HCT116 (cell line): ENCODE data around the gene COL12A1. TPM values are rescaled to one million over a fixed set of nuclear protein-coding genes. Genes with fewer than 3 reads are reported as not detected.

Source experiments
- ATAC-seq: fragments of 200-7000 bp; cut with Tn5 transposase; 2 replicates; pipeline ENCODE4 v1.9.1; 2020; ENCODE audit warnings: mild to moderate bottlenecking, moderate library complexity
- BruUV-seq: library from RNA; stranded (reverse); fragments of 400-500 nt; replicated peaks from 2 replicates; lab custom pipeline; 2021; lab: Mats Ljungman, UMichigan
- CTCF ChIA-PET: fragments of 300-600 bp; sonication (Branson Sonifier 250); formaldehyde crosslinking; loops from one replicate; lab custom pipeline; 2021; ENCODE audit warnings: antibody characterized with exemption; lab: Charles Lee
- POLR2A ChIA-PET: fragments of 300-600, 350-600 bp; sonication (Branson Sonifier 250); formaldehyde crosslinking; loops from one replicate; lab custom pipeline; 2021; ENCODE audit warnings: antibody characterized with exemption; lab: Charles Lee
- RAD21 ChIA-PET, 2 experiments: fragments of 300-600 bp; sonication (Branson Sonifier 250); formaldehyde crosslinking; loops; one replicate each; lab custom pipeline; 2023; ENCODE audit warnings: low total read pairs in 2 of 2; ENCODE audit not compliant: uncharacterized antibody in 2 of 2, unreplicated experiment in 2 of 2, low non-redundant PET in 1 of 2; lab: Charles Lee
- DNase-seq: peaks from one replicate; pipeline ENCODE4 v3.0.0-alpha.2; 2010; ENCODE audit warnings: low read depth, low spot score
- H2AFZ ChIP-seq: fragments of 200-600 bp; shearing (Covaris generic), sonication (generic); 2 replicates; pipeline ENCODE4 v1.6.1; 2017; ENCODE audit warnings: low read depth, mixed run types, mixed read lengths, antibody characterized with exemption, low read length; ENCODE audit not compliant: poor library complexity, severe bottlenecking
- H3K27ac ChIP-seq: 2 replicates; pipeline ENCODE4 v1.5.1; 2012; ENCODE audit warnings: low read depth, low read length
- H3K27me3 ChIP-seq: fragments of 200-600 bp; sonication (generic); 2 replicates; pipeline ENCODE4 v1.6.1; 2016; ENCODE audit warnings: mixed run types, low read length, mixed read lengths; ENCODE audit not compliant: insufficient read depth
- H3K36me3 ChIP-seq, 2 experiments: fragments of 200-500 bp in 1 of 2; fragments of 200-600 bp in 1 of 2; sonication (Bioruptor generic) in 1 of 2; sonication (generic) in 1 of 2; 2 replicates each; pipeline versions ENCODE4 v1.5.1 to v1.6.1; 2014 to 2016; ENCODE audit warnings: low read length in 2 of 2, inconsistent platforms in 1 of 2, mixed read lengths in 1 of 2, mixed run types in 1 of 2; ENCODE audit not compliant: insufficient read depth in 2 of 2, control insufficient read depth in 1 of 2
- H3K4me1 ChIP-seq, 2 experiments: fragments of 200-600 bp in 1 of 2; sonication (generic) in 1 of 2; 2 replicates each; pipeline versions ENCODE4 v1.5.1 to v1.6.1; 2012 to 2017; ENCODE audit warnings: low read length in 2 of 2, inconsistent platforms in 1 of 2, mild to moderate bottlenecking in 1 of 2, mixed read lengths in 1 of 2, mixed run types in 1 of 2, moderate library complexity in 1 of 2; ENCODE audit not compliant: insufficient read depth in 2 of 2, control insufficient read depth in 1 of 2
- H3K4me2 ChIP-seq: fragments of 200-600 bp; sonication (generic); 2 replicates; pipeline ENCODE4 v1.6.1; 2017; ENCODE audit warnings: mixed run types, low read length, mixed read lengths
- H3K4me3 ChIP-seq, 2 experiments: fragments of 200-600 bp in 1 of 2; sonication (generic) in 1 of 2; replicated peaks in 1 of 2; 2 replicates each; pipeline ENCODE4 v1.5.1; 2011 to 2016; ENCODE audit warnings: low read length in 2 of 2, control low read depth in 1 of 2, low read depth in 1 of 2, mild to moderate bottlenecking in 1 of 2, mixed read lengths in 1 of 2, mixed run types in 1 of 2
- H3K79me2 ChIP-seq: fragments of 200-600 bp; sonication (generic); 2 replicates; pipeline ENCODE4 v1.6.1; 2017; ENCODE audit warnings: mild to moderate bottlenecking, mixed run types, low read length, moderate library complexity, mixed read lengths; ENCODE audit not compliant: insufficient read depth
- H3K9ac ChIP-seq: fragments of 200-600 bp; sonication (generic); 2 replicates; pipeline ENCODE4 v1.6.1; 2016; ENCODE audit warnings: low read length, mixed read lengths
- H3K9me2 ChIP-seq: fragments of 200-600 bp; sonication (generic), shearing (Covaris generic); 2 replicates; pipeline ENCODE4 v1.6.1; 2017; ENCODE audit warnings: mixed run types, mild to moderate bottlenecking, moderate library complexity; ENCODE audit not compliant: insufficient read depth
- H3K9me3 ChIP-seq, 2 experiments: fragments of 200-500 bp in 1 of 2; fragments of 200-600 bp in 1 of 2; sonication (Bioruptor generic) in 1 of 2; sonication (generic) in 1 of 2; 2 replicates each; pipeline ENCODE4 v1.6.1; 2014 to 2017; ENCODE audit warnings: low read length in 2 of 2, mixed read lengths in 2 of 2, inconsistent platforms in 1 of 2, low read depth in 1 of 2, mild to moderate bottlenecking in 1 of 2, mixed run types in 1 of 2, moderate library complexity in 1 of 2; ENCODE audit not compliant: control insufficient read depth in 1 of 2, insufficient read depth in 1 of 2
- H4K20me1 ChIP-seq: fragments of 200-600 bp; sonication (generic), shearing (Covaris generic); 2 replicates; pipeline ENCODE4 v1.6.1; 2017; ENCODE audit warnings: mixed run types, mild to moderate bottlenecking, moderate library complexity; ENCODE audit not compliant: insufficient read depth
- ATF3 ChIP-seq: IDR thresholded peaks from 2 replicates; pipeline ENCODE4 v1.6.1; 2012
- CBX3 ChIP-seq: IDR thresholded peaks from 2 replicates; pipeline ENCODE4 v1.6.1; 2012; ENCODE audit warnings: low read depth
- CEBPB ChIP-seq: IDR thresholded peaks from 2 replicates; pipeline ENCODE4 v1.6.1; 2012; ENCODE audit warnings: low read depth
- EGR1 ChIP-seq: IDR thresholded peaks from 2 replicates; pipeline ENCODE4 v1.6.1; 2012; ENCODE audit warnings: low read depth
- ELF1 ChIP-seq: IDR thresholded peaks from 2 replicates; pipeline ENCODE4 v1.6.1; 2012; ENCODE audit warnings: low read depth, borderline replicate concordance
- EZH2phosphoT487 ChIP-seq: fragments of 200-600 bp; IDR thresholded peaks from 2 replicates; pipeline ENCODE4 v1.6.1; 2018; ENCODE audit warnings: antibody characterized with exemption, borderline replicate concordance
- JUND ChIP-seq: IDR thresholded peaks from 2 replicates; pipeline ENCODE4 v1.6.1; 2012
- MAX ChIP-seq: IDR thresholded peaks from 2 replicates; pipeline ENCODE4 v1.6.1; 2012
- POLR2A ChIP-seq: IDR thresholded peaks from 2 replicates; pipeline ENCODE4 v1.7.0; 2011; ENCODE audit warnings: borderline replicate concordance; ENCODE audit not compliant: insufficient read depth, insufficient read length; ENCODE audit errors: extremely low read depth
- POLR2AphosphoS5 ChIP-seq: IDR thresholded peaks from 2 replicates; pipeline ENCODE4 v1.6.1; 2011; ENCODE audit warnings: mild to moderate bottlenecking, low read depth, low read length, moderate library complexity
- RAD21 ChIP-seq: IDR thresholded peaks from 2 replicates; pipeline ENCODE4 v1.6.1; 2012; ENCODE audit warnings: low read depth, mild to moderate bottlenecking
- SIN3A ChIP-seq: IDR thresholded peaks from 2 replicates; pipeline ENCODE4 v1.6.1; 2012; ENCODE audit warnings: low read depth
- SP1 ChIP-seq: IDR thresholded peaks from 2 replicates; pipeline ENCODE4 v1.6.1; 2012; ENCODE audit warnings: low read depth
- TCF7L2 ChIP-seq: IDR thresholded peaks from 2 replicates; pipeline ENCODE4 v1.7.0; 2011; ENCODE audit warnings: borderline replicate concordance, inconsistent platforms; ENCODE audit not compliant: insufficient read depth, insufficient read length; ENCODE audit errors: extremely low read depth
- YY1 ChIP-seq: IDR thresholded peaks from 2 replicates; pipeline ENCODE4 v1.6.1; 2011; ENCODE audit warnings: low read length, low read depth, moderate library complexity, mild to moderate bottlenecking; ENCODE audit not compliant: insufficient replicate concordance; ENCODE audit errors: extremely low read depth
- ZFX ChIP-seq: fragments of 450-650 bp; IDR thresholded peaks from 2 replicates; pipeline ENCODE4 v1.6.1; 2017
- ZNF274 ChIP-seq: fragments of 200-500 bp; sonication (Bioruptor generic); IDR thresholded peaks from 2 replicates; pipeline ENCODE4 v1.6.1; 2014; ENCODE audit warnings: mild to moderate bottlenecking, low read depth, low read length, inconsistent platforms
- intact Hi-C: fragments of 100-400 bp; cut with micrococcal nuclease; formaldehyde crosslinking; loops from 2 replicates; pipeline ENCODE4 v1.10.0; 2022
- total RNA-seq: library from RNA; stranded (reverse); gene quantifications from one replicate; pipeline ENCODE4 v1.2.1, GENCODE V29; 2021; ENCODE audit not compliant: unreplicated experiment
- TF ChIP-seq, protein P1 (sequence below): IDR thresholded peaks from 2 replicates; pipeline ENCODE4 v1.6.1; 2011; ENCODE audit warnings: mild to moderate bottlenecking, low read length, moderate library complexity; ENCODE audit not compliant: insufficient replicate concordance; ENCODE audit errors: extremely low read depth
- TF ChIP-seq, protein P2 (sequence below), 3 experiments: fragments of 200-600 bp in 1 of 3; sonication (generic) in 1 of 3; IDR thresholded peaks in 2 of 3; conservative IDR thresholded peaks in 1 of 3; 2 replicates each; pipeline ENCODE4 v1.5.1; 2012 to 2017; ENCODE audit warnings: low read depth in 2 of 3, low read length in 2 of 3, antibody characterized with exemption in 1 of 3, borderline replicate concordance in 1 of 3, control low read depth in 1 of 3, mild to moderate bottlenecking in 1 of 3, mixed read lengths in 1 of 3, mixed run types in 1 of 3, moderate library complexity in 1 of 3; ENCODE audit not compliant: insufficient read depth in 1 of 3

COL12A1 gene
- total RNA-seq, 1 experiment from 2014 or later, result 23.5 TPM

DNA sequence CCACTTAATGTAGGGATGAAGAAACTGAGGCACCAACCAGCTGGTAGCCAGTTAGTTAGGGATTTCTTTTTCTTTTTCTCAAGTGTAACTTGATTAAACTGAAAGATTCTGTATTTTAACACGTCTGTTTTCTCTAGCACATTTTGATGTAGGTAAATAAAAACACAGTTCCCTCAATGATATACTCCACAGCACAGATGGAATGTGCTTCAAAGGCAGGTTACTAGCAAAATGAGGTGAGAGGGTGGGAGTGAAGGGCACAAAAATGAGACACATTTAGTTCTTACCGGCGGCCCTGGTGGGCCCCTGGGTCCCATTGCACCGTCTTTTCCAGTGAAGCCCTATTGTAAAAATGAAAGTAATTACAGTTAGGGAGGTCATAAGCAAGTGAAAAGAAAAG, 108.9 kb downstream of the COL12A1 start:
- no peak overlapping the region for H3K4me3 ChIP-seq

More for the DNA sequence above, 108.9 kb downstream of the COL12A1 start:
- Histone ChIP-seq H4K20me1 (no peaks in the 10 kb centered on the region), H3K27ac (no peak overlapping the region), H3K27me3 (no peaks in the 10 kb centered on the region), H2AFZ (no peak overlapping the region), H3K9me3 (no peaks in the 10 kb centered on the region), H3K9me2 (no peaks in the 10 kb centered on the region), H3K4me1 (peaks cover 19 to 21% of the 10 kb centered on the region in 2 experiments), H3K36me3 (peaks cover 0 to 10% of the 10 kb centered on the region in 2 experiments; a peak in 1 of 4 replicates), H3K79me2 (no peaks in the 10 kb centered on the region), H3K9ac (no peak overlapping the region), H3K4me2 (no peak overlapping the region)
- DNase-seq, result no peak
- ChIA-PET CTCF (no interaction called here), POLR2A (no interaction called here), RAD21 (no interaction called here)
- intact Hi-C loops, result no loop called here
- no peak for TF ChIP-seq TCF7L2
- no peak for TF ChIP-seq ZNF274
- TF ChIP-seq SP1, result no peak
- TF ChIP-seq, protein P1, sequence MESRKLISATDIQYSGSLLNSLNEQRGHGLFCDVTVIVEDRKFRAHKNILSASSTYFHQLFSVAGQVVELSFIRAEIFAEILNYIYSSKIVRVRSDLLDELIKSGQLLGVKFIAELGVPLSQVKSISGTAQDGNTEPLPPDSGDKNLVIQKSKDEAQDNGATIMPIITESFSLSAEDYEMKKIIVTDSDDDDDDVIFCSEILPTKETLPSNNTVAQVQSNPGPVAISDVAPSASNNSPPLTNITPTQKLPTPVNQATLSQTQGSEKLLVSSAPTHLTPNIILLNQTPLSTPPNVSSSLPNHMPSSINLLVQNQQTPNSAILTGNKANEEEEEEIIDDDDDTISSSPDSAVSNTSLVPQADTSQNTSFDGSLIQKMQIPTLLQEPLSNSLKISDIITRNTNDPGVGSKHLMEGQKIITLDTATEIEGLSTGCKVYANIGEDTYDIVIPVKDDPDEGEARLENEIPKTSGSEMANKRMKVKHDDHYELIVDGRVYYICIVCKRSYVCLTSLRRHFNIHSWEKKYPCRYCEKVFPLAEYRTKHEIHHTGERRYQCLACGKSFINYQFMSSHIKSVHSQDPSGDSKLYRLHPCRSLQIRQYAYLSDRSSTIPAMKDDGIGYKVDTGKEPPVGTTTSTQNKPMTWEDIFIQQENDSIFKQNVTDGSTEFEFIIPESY, result no peak
- TF ChIP-seq YY1, result no peak
- no peak for TF ChIP-seq RAD21
- no peak for TF ChIP-seq ELF1
- TF ChIP-seq ZFX, result no peak
- no peak for TF ChIP-seq CEBPB
- no peak for TF ChIP-seq ATF3
- TF ChIP-seq POLR2AphosphoS5, result no peak
- no peak for TF ChIP-seq MAX
- no peak for TF ChIP-seq CBX3
- no peak for TF ChIP-seq JUND
- no peak for TF ChIP-seq EGR1
- no peak for TF ChIP-seq POLR2A
- TF ChIP-seq, protein P2, sequence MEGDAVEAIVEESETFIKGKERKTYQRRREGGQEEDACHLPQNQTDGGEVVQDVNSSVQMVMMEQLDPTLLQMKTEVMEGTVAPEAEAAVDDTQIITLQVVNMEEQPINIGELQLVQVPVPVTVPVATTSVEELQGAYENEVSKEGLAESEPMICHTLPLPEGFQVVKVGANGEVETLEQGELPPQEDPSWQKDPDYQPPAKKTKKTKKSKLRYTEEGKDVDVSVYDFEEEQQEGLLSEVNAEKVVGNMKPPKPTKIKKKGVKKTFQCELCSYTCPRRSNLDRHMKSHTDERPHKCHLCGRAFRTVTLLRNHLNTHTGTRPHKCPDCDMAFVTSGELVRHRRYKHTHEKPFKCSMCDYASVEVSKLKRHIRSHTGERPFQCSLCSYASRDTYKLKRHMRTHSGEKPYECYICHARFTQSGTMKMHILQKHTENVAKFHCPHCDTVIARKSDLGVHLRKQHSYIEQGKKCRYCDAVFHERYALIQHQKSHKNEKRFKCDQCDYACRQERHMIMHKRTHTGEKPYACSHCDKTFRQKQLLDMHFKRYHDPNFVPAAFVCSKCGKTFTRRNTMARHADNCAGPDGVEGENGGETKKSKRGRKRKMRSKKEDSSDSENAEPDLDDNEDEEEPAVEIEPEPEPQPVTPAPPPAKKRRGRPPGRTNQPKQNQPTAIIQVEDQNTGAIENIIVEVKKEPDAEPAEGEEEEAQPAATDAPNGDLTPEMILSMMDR (IDR thresholded peaks at IDR 0.05 in 2 of 3, conservative IDR thresholded peaks at IDR 0.05 in 1 of 3; ENCODE audit: borderline replicate concordance in 1 of 3, insufficient read depth in 1 of 3, low read depth in 2 of 3, low read length in 2 of 3), result no peak
- no peak for TF ChIP-seq EZH2phosphoT487
- no peak for TF ChIP-seq SIN3A
- no TSS peak for BruUV-seq
- ATAC-seq, result no peak
